Activated CD4-positive, CD25-positive, alpha-beta regulatory T cell treated with anti-CD3 and anti-CD28 coated beads, Interleukin-2, amount 50 U/mL, for 24 hours (primary cell): Measurements from ENCODE around the gene GOLGA6C.
"Not testable (repeated sequence)": the region's sequence is repeated elsewhere in the genome, so short reads cannot be mapped to it uniquely, and the experiment has no call there.

ENCODE experiments used
- ATAC-seq, 2 donors: fragments of 150-1000 bp; cut with Tn5 transposase; one replicate each; pipeline ENCODE4 v1.10.0; 2021; ENCODE audit warnings: mild to moderate bottlenecking in 1 of 2, moderate library complexity in 1 of 2

The GOLGA6C gene

DNA sequence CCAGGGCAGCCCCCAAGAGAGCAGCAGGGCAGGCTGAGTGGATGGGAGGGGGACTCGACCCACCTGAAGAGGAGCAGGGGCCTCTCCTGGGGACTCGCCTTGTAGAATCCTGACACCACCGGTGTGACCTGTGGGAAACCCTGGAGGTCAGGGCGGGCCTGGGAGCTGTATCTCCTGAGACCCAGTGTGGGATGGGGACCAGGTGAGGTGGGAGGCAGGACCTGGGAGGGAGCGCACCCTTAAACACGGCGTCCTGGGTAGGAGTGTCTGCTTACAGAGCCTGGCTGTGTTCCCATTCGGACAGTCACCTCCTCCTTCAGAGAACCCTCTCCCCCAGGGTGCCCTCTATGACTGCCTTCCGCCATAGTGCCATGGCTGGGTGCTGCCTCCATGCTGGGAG is 29.3 kb upstream of the GOLGA6C start:
- ATAC-seq, result no peak

DNA sequence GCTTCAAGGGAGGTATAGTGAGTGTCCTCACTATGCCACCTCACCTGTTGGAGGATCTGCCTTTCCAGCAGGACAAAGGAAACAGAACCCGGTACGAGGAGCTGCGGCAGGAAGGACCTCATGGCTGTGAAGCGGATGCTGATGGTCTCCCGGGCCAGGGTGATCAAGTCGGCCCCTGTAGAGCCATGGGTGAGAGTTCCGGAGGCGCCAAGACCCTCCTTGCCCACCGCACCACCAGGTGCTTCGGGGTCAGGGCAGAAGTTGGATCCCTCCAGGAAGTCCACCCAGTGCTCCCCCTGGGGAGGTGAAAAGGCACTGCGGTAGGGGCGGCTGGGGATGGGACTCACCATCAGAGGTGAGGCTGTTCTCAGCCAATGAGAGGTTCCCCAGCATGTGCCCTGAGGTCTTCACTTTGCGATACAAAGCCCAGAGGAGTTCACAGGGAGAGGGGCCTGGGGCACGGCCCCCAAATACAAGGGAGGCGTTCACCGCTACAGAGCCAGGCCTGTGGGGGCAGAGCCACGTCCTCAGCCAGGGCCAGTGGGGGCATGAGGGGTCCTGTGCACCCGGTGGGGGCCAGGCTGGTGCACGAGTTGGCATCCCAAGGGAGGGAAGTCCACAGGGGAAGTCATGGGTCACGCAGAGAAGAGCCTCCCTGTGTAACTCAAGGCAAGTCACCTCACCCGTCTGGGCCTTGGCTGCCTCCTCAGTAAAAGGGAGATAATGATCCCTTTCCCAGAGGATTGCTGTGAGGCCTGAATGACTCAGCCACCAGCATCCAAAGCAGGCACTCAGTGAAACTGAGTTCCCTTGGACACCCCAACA is 28.7 kb upstream of the GOLGA6C start:
- no peak for ATAC-seq

DNA sequence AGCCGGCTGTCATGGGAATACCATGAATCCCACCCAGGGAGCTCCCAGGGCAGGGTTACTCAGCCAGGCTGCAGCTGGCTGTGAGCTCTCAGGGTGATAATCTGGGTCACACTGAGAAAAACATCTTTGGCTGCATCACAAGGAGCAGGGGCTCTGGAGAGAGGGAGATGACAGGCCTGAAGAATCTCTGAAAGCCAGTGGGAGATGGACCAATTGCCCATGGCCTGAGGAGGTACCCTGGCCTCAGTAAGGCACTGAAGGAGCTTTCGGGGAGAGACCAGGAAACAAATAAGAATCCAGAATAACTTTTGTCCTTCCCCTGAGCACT is 28.2 kb upstream of the GOLGA6C start:
- no peak for ATAC-seq

DNA sequence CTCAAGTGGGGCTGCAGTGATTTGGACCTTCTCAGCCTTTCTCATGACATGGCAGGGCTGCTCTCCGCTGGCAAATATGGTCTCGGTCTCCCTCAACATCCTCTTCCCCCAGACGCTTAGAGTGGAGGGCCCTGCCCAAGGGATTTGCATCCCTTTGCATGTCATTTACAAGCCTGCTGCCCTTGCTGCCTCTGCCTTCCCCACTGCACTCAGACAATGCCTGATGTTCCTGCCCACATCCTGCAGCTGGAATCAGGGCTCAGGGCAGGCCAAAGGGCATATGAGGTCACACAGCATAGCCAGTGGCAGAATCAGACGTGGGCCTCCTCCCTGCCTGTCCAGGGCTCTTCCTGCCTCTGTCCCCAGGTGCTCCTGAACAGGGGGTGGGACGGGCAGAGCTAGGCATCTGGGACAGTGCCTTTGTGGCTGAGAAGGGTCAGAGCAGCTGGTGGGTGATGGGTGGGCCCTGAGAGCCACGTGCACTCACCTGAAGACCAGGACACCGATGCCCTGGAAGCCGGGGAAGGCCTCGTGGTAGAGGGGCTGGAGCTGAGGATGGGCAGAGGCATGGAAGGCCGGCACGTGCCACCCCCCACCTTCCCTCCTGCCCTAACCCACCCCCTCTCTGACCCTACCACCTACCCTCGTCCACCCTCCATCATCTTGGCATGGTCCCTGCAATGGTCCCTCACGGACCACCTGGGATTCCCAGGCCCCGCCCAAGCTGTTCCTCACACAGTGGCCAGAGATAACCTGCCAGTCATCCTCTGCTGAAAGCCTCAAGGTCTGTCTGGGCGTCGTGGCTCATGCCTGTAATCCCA is 27.4 kb upstream of the GOLGA6C start:
- ATAC-seq, result no peak

GRCh38 chr15:75231836-75232235 is 26.3 kb upstream of the GOLGA6C start:
- ATAC-seq, result no peak

GRCh38 chr15:75232252-75232813 is 25.8 kb upstream of the GOLGA6C start:
- no peak for ATAC-seq

- ATAC-seq, result no peak
Measured at GRCh38 chr15:75232826-75233503, 25.2 kb upstream of the GOLGA6C start.

GRCh38 chr15:75233504-75234190 is 24.5 kb upstream of the GOLGA6C start:
- ATAC-seq, result no peak

DNA sequence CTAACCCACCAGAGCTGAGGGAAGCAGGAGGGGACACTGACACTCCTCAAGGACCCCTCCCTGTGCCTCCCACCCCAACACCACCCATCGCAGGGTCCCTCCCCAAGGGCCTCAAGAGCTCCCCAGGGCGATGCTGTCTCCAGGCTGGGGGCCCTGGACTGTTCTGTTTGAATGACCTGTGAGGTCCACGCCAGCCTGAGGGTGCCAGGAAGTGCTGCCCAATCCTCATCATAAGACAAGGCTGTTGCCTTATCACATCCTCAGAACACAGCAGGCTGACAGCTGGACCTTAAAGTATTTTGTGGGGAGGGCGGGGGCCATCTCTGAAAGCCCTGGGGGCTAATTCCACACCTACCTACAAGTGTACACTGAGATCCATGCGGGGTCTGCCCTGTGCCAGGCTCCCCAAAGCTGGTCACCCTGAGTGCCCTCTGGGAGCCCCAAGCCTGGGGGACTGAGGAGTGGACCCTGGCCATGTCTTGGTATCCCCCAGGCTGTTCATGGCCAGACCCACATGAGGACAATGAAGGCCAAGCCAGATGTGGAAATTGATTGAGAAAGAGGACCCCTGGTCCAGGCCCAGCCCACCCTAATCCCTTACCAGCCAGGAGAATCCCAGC is 23.8 kb upstream of the GOLGA6C start:
- no peak for ATAC-seq

- no peak for ATAC-seq
Measured at GRCh38 chr15:75235051-75235673, 23.0 kb upstream of the GOLGA6C start.

DNA sequence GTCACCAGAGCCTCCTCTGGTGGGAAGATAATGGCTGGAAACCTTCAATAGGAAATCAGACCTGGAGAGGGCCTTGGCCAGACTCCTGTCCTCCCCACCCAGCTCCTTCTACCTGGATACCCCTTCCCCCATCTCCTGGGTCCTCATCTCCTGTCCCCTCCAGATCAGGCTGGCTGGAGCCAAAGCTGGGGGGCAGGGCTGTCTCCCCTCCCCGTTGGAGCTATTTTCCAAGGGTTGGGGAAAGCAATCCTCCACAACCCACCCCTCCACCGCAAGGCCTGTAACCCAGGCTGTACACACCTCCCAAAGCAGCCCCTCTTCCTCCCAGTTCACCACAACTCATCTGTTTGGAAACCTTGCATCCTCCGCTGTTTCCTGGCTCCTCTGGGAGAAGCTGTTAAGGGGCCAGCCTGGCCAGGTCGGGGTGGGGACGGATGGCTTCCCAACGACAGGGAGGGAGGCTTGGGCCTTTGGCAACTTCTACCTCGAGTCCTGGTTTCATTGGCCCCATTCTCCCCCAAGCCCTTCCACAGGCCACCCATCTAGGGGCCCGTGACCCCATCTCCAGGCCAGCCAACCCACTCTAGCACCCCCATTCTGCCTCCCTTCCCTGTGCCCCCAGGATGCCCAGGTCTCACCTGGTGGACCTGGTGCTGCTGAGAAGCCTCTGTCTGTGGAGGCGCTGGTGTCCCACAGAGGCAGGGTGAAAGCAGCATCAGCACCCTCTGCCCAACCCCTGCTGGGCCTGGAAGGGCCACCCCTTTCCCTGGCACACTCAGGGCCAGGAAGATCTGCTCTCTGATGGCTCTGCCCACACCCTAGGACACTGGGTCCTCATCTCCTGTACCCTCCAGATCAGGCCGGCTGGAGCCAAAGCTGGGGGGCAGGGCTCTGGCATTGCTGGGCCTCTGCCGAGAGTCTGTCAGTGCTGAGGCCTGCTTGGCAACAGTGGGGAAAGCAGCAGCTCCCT is 22.1 kb upstream of the GOLGA6C start:
- no peak for ATAC-seq

GRCh38 chr15:75237316-75237982 is 20.7 kb upstream of the GOLGA6C start:
- no peak for ATAC-seq

GRCh38 chr15:75238150-75238549 is 20.0 kb upstream of the GOLGA6C start:
- ATAC-seq, result no peak

DNA sequence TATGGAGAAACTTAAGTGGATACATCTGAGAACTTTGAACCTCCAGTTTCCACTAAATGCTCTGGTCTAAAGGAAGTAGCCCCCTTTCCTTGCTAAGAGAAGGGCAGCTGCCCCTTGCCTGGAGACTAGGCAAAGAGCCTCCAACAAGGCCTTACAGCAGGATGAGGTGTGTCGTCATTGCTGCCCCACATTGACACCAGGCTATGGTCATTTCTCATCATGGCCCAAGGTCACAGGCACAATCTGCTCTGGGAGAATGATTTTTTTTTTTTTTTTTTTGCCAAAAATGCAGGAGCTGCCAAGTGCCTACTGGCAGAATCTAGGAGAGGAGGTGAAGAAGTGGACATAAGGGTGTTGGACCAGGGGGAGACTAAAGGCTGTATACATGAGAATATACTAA is 12.4 kb upstream of the GOLGA6C start:
- not testable (repeated sequence) for ATAC-seq

DNA sequence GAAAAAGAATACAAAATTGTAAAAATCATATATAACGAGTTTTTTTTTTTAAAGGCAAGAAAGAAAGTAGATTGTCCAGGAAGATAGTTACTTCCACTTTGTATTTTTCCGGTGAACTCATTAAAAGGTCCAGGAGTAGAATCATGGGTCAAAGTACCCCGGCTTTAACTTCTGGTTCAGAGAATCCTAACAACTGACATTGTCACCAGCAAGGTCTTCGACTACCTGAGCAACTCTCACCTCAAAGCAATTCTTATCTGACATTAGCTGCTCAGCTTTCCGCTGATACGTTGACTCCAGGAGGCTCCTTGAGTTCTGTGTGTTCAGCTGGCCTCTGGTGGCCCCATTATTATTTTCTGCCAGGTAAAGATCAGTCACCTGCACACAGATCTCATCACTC is 9.1 kb upstream of the GOLGA6C start:
- not testable (repeated sequence) for ATAC-seq

- ATAC-seq, result no peak
Measured at GRCh38 chr15:75249726-75250125, 8.4 kb upstream of the GOLGA6C start.

DNA sequence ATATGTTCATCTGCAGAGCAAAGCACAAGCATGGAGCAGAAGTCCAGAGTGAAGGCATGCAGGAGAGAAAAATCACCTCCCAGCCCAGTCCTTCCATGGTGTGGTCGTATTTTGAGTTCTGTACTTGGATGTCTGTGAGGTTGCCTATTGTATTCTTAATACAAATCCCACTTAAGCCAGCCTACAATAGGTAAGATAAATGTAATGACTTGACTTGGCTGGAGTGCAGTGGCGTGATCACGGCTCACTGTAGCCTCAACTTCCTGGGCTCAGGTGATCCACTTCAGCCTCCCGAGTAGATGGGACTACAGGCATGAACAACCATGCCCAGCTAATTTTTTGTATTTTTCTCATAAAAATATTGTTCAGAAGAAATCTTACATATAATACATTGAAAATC is 6.8 kb upstream of the GOLGA6C start:
- not testable (repeated sequence) for ATAC-seq

- not testable (repeated sequence) for ATAC-seq
Measured at GRCh38 chr15:75252285-75252684, 5.8 kb upstream of the GOLGA6C start.

GRCh38 chr15:75258620-75259343 is 648 bp downstream of the GOLGA6C start:
- not testable (repeated sequence) for ATAC-seq
